ENCODE measurements around the gene ZNF700. TPM values are rescaled to one million over a fixed set of nuclear protein-coding genes. Genes with fewer than 3 reads are reported as not detected.
A peak's percentile ranks its signal among the peaks of the same experiment; 100 is the strongest.
"Not testable (repeated sequence)": the region's sequence is repeated elsewhere in the genome, so short reads cannot be mapped to it uniquely, and the experiment has no call there.

ZNF700 gene
- total RNA-seq, 2 experiments from 2014 or later = 12.0 to 14.0 TPM

DNA sequence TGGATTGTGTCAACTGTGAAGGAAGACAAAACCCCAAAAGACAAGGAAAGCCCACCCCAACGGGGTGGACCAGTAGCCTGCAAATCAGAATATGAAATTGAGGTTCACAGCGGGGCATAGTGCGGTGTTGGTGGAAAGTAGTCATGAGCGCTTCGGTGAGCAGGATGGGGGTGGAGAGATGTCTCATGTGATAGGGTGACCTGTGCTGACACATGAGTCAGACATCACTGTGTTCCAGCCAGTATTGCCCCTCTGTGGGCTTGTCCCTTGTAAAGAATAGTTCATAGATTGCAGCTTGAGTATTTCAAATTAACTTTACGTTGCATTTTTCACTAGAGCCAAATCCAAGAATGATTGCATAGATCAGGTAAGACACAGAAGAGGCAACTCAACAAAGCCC lies 30.1 kb upstream of the ZNF700 start:
- ATAC-seq (no peak), DNase-seq (no peak)
- Mint-ChIP-seq H3K4me1 (ENCODE audit: low read depth) (peaks cover under 1% of the 10 kb centered on the region), H3K36me3 (ENCODE audit: low read depth) (peaks cover 26% of the 10 kb centered on the region), H3K4me3 (no peak overlapping the region), H3K9me3 (peaks cover 12% of the 10 kb centered on the region), H3K27me3 (no peaks in the 10 kb centered on the region), H3K27ac (no peak overlapping the region)
- CTCF ChIA-PET = no interaction called here
- TF ChIP-seq, protein P1, sequence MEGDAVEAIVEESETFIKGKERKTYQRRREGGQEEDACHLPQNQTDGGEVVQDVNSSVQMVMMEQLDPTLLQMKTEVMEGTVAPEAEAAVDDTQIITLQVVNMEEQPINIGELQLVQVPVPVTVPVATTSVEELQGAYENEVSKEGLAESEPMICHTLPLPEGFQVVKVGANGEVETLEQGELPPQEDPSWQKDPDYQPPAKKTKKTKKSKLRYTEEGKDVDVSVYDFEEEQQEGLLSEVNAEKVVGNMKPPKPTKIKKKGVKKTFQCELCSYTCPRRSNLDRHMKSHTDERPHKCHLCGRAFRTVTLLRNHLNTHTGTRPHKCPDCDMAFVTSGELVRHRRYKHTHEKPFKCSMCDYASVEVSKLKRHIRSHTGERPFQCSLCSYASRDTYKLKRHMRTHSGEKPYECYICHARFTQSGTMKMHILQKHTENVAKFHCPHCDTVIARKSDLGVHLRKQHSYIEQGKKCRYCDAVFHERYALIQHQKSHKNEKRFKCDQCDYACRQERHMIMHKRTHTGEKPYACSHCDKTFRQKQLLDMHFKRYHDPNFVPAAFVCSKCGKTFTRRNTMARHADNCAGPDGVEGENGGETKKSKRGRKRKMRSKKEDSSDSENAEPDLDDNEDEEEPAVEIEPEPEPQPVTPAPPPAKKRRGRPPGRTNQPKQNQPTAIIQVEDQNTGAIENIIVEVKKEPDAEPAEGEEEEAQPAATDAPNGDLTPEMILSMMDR (IDR thresholded peaks at IDR 0.05) = no peak
- POLR2A ChIA-PET = no interaction called here
- intact Hi-C loops (cut with micrococcal nuclease) = no loop called here

DNA sequence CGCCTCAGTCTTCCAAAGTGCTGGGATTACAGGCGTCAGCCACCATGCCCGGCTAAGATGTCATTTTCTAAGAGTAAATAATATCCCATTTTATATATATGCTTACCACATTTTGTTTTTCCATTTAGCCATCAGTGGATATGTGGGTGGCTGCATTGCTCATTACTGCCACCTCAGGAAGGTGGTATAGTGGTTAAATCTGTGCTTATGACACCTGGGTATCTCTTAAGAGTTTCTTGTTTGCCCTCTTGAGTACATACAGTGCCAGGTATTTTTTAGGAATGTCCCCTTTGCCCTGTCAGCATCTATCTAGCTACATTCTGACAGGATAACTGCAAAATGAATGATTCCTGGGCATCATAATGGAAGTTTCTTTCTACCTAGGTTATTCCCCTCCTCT lies 22.7 kb upstream of the ZNF700 start:
- DNase-seq = no peak
- H3K9me3 Mint-ChIP-seq = peaks cover 56% of the 10 kb centered on the region
- TF ChIP-seq, protein P1 (IDR thresholded peaks at IDR 0.05) = no peak
- CTCF ChIA-PET = no interaction called here
- POLR2A ChIA-PET = no interaction called here
- no peaks in the 10 kb centered on the region for H3K4me1 Mint-ChIP-seq (ENCODE audit: low read depth)
- ATAC-seq = no peak
- intact Hi-C loops (cut with micrococcal nuclease) = no loop called here
- H3K27ac Mint-ChIP-seq = no peak overlapping the region
- no peak overlapping the region for H3K4me3 Mint-ChIP-seq
- H3K36me3 Mint-ChIP-seq (ENCODE audit: low read depth) = peaks cover 68% of the 10 kb centered on the region
- no peaks in the 10 kb centered on the region for H3K27me3 Mint-ChIP-seq

DNA sequence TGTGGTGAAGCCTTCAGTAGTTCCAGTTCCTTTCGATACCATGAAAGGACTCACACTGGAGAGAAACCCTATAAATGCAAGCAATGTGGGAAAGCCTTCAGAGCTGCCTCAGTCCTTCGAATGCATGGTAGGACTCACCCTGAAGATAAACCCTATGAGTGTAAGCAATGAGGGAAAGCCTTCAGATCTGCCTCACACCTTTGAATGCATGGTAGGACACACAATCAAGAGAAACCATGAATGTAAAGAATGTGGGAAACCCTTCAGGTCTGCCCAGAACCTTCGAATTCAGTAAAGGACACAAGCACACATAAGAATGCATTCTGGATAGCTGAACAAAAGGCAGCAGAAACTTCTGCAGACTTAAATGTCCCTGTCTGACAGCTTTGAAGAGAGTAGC lies 19.0 kb upstream of the ZNF700 start:
- intact Hi-C loops (cut with micrococcal nuclease) = no loop called here
- H3K9me3 Mint-ChIP-seq = peaks cover 68% of the 10 kb centered on the region

DNA sequence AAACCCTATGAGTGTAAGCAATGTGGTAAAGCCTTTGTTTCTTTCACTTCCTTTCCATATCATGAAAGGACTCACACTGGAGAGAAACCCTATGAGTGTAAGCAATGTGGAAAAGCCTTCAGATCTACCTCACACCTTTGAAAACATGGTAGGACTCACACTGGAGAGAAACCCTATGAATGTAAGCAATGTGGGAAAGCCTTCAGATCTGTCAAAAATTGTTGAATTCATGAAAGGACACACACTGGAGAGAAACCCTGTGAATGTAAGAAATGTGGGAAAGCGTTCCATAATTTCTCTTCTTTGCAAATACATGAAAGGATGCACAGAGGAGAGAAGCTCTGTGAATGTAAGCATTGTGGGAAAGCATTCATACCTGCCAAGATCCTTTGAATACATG lies 13.0 kb upstream of the ZNF700 start:
- intact Hi-C loops (cut with micrococcal nuclease); ATAC-seq; H3K4me1 Mint-ChIP-seq (ENCODE audit: low read depth); DNase-seq; H3K4me3 Mint-ChIP-seq; CTCF ChIA-PET; H3K27me3 Mint-ChIP-seq; POLR2A ChIA-PET; H3K27ac Mint-ChIP-seq: not testable (repeated sequence)
- H3K36me3 Mint-ChIP-seq (ENCODE audit: low read depth) = peaks cover 36% of the 10 kb centered on the region
- H3K9me3 Mint-ChIP-seq = peaks cover 51% of the 10 kb centered on the region

More for the DNA sequence above, 19.0 kb upstream of the ZNF700 start:
- Mint-ChIP-seq H3K27ac (no peak overlapping the region), H3K36me3 (ENCODE audit: low read depth) (peaks cover 68% of the 10 kb centered on the region), H3K27me3 (no peaks in the 10 kb centered on the region), H3K4me3 (no peak overlapping the region), H3K4me1 (ENCODE audit: low read depth) (no peaks in the 10 kb centered on the region)
- POLR2A ChIA-PET = no interaction called here
- DNase-seq (no peak), ATAC-seq (no peak)
- CTCF ChIA-PET = interaction anchor here (0.8 kb wide), 1 partner anchor 82 kb away, joined by 3 read pairs; no protein-coding TSS in a partner anchor
- TF ChIP-seq, protein P1 (IDR thresholded peaks at IDR 0.05) = no peak

DNA sequence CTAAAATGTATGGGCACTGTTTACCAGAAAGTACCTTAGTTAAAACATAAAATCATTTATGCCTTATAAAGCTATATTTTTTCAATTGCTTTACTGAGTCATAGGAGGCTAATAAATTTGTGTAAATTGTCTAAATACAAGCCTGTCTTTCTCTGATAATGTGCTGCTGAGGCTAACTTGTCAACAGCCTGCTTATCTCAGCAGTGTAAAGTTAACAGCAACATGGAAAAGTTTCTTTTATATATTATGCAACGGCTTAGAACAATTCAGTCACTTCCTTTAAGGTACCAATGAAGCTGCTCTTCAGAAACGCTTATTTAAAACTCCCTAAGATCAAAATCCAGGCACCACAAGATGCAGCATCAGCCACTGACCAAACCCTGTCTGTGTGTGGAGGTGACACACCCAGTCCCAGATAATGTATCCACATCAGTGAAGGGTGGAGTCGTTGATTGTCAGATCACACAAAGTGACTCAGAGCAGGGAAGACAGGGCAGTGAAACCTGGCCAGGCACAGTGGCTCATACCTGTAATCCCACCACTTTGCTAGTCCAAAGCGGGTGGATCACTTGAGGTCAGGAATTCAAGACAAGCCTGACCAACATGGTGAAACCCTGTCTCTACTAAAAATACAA lies 10.4 kb upstream of the ZNF700 start:
- not testable (repeated sequence) for ATAC-seq, H3K27ac Mint-ChIP-seq

DNA sequence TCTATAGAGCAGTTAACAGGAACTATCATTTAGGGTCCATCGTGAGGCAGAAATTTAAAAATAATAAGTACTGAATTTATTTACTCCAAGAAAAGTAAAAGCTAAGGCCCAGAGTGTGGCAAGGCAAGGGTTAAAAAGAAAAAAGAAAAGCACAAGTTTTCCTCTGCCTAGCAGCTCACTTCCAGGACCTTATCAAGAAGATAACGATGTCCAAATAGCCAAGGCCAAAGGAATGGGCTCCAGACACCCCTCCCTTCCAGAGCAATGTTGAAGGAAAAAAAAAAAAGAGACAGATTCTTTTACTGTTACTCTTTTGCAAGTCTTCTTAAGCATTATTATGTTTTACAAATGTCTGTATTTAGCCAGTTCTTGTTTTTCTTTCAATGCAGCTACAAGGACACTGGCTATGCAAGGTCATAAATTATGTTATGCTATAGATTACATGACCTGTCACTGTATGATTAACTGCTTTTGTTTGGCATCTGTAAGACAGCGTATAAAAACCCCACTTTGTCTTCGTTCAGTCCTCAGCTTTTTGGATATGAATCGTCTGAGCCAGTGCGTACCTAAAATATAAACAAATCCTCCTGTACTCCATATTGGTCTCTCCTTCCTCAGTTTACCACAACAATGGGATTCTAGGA lies 2.9 kb upstream of the ZNF700 start:
- CTCF ChIA-PET = interaction anchor here (0.8 to 4.9 kb wide), 9 partner anchors 13 to 217 kb away, joined by 3 to 88 read pairs (median 19); partner anchors contain the start of genes ZNF20 and ZNF491
- H3K9me3 Mint-ChIP-seq = peaks cover 2% of the 10 kb centered on the region
- H3K4me1 Mint-ChIP-seq (ENCODE audit: low read depth) = peaks cover 22% of the 10 kb centered on the region

More for the DNA sequence above, 10.4 kb upstream of the ZNF700 start:
- peaks cover 29% of the 10 kb centered on the region for H3K9me3 Mint-ChIP-seq
- H3K36me3 Mint-ChIP-seq (ENCODE audit: low read depth) = peaks cover 17% of the 10 kb centered on the region
- CTCF ChIA-PET = interaction anchor here (1.0 to 2.8 kb wide), 2 partner anchors 9 to 74 kb away, joined by 4 to 12 read pairs; no protein-coding TSS in a partner anchor
- DNase-seq; H3K27me3 Mint-ChIP-seq; intact Hi-C loops (cut with micrococcal nuclease); H3K4me3 Mint-ChIP-seq; H3K4me1 Mint-ChIP-seq (ENCODE audit: low read depth); POLR2A ChIA-PET: not testable (repeated sequence)

DNA sequence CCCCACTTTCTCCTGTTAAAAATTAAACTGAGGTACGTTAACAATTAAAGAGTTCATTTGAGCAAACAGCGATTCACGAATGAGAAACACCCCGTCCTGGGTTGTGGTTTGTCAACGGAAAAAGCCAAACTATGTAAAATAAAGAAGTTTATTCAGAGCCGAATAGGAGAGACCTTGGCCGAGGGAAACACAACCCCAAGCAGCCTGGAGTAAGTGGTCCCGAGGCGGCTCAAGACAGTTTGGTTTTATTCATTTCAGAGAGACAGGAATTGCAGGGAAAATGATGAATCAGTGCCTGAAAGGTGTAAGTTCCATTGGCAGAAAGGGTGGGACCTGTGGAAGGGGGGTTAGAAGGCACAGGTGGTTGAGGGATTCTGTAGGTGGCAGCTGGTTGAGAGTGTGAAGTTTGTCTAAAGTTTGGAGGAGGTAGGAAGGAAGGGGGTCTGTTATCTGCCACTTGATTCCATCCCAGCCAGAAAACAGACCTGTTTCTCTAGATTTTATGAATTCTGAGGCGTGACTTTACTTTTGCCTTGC lies 812 bp downstream of the ZNF700 start:
- Mint-ChIP-seq H3K27ac (peak overlapping the region; percentile 94), H3K36me3 (ENCODE audit: low read depth) (peaks cover 38% of the 10 kb centered on the region), H3K4me3 (peak overlapping the region; percentile 93), H3K4me1 (ENCODE audit: low read depth) (peaks cover 45% of the 10 kb centered on the region)
- ChIA-PET CTCF (interaction anchor here (2.8 to 4.9 kb wide), 3 partner anchors 39 to 213 kb away, joined by 36 to 88 read pairs (median 45); partner anchors contain the start of genes ZNF20 and ZNF763), POLR2A (interaction anchor here (0.9 to 2.8 kb wide), 2 partner anchors 62 to 214 kb away, joined by 4 to 15 read pairs; partner anchors contain the start of gene ZNF20)
- intact Hi-C loops (cut with micrococcal nuclease) = loop anchor here (2.0 kb wide), 1 partner anchor 63 kb away; no protein-coding TSS in a partner anchor
- ATAC-seq, H3K27me3 Mint-ChIP-seq, H3K9me3 Mint-ChIP-seq: not testable (repeated sequence)
- peak; percentile 52 for DNase-seq

More for the DNA sequence above, 2.9 kb upstream of the ZNF700 start:
- Mint-ChIP-seq H3K4me3 (no peak overlapping the region), H3K27me3 (no peaks in the 10 kb centered on the region), H3K27ac (no peak overlapping the region), H3K36me3 (ENCODE audit: low read depth) (peaks cover 11% of the 10 kb centered on the region)
- ATAC-seq = no peak
- TF ChIP-seq, protein P1 (IDR thresholded peaks at IDR 0.05) = no peak
- no peak for DNase-seq
- POLR2A ChIA-PET = no interaction called here
- intact Hi-C loops (cut with micrococcal nuclease) = no loop called here
